ENCODE data around the gene LTBP4. TPM values are rescaled to one million over a fixed set of nuclear protein-coding genes. Genes with fewer than 3 reads are reported as not detected.

The LTBP4 gene
- total RNA-seq, 1 donor from 2014 or later, result 21.6 TPM

DNA sequence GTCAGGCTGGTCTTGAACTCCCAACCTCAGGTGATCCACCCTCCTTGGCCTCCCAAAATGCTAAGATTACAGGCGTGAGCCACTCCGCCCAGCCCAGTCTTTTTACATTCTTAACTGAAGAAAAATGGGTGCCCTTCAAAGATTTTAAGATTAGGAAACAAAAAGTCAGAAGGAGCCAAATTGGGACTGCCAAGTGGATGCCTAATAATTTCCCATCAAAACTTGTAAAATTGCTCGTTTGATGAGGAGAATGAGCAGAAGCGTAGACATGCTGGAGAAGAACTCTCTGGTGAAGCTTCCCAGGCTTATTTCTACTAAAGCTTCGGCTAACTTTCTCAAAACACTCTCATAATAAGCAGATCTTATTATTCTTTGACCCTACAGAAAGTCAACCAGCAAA lies 57.9 kb downstream of the LTBP4 start:
- Histone ChIP-seq H3K4me3 (ENCODE audit: low read depth, low read length) (no peak overlapping the region), H3K36me3 (ENCODE audit: control insufficient read depth, insufficient read depth, low read length) (no peaks in the 10 kb centered on the region), H3K27me3 (ENCODE audit: control insufficient read depth, insufficient read depth, low read length) (no peaks in the 10 kb centered on the region)
- no peak for DNase-seq (ENCODE audit: low read depth)
- TF ChIP-seq, protein P1, sequence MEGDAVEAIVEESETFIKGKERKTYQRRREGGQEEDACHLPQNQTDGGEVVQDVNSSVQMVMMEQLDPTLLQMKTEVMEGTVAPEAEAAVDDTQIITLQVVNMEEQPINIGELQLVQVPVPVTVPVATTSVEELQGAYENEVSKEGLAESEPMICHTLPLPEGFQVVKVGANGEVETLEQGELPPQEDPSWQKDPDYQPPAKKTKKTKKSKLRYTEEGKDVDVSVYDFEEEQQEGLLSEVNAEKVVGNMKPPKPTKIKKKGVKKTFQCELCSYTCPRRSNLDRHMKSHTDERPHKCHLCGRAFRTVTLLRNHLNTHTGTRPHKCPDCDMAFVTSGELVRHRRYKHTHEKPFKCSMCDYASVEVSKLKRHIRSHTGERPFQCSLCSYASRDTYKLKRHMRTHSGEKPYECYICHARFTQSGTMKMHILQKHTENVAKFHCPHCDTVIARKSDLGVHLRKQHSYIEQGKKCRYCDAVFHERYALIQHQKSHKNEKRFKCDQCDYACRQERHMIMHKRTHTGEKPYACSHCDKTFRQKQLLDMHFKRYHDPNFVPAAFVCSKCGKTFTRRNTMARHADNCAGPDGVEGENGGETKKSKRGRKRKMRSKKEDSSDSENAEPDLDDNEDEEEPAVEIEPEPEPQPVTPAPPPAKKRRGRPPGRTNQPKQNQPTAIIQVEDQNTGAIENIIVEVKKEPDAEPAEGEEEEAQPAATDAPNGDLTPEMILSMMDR (IDR thresholded peaks at IDR 0.05; ENCODE audit: insufficient read depth, low read length, severe bottlenecking), result no peak
- no peak for FAIRE-seq

DNA sequence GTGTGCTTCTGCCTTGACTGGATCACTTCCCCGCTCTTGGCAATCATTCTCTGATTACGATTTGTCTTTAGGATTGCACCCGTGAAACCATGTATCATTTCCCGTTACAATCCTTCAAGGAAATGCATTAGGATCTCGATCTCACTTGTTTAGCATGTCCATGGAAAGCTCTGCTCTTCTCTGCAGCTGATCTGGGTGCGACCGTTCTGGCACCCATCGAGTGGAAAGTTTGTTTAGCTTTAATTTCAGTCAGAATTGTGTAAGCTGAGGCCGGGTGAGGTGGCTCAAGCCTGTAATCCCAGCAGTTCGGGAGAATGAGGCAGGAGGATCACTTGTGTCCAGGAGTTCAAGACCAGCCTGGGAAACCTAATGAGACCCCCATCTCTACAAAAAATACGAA lies 58.4 kb downstream of the LTBP4 start:
- no peaks in the 10 kb centered on the region for H3K27me3 ChIP-seq (ENCODE audit: control insufficient read depth, insufficient read depth, low read length)
- FAIRE-seq (no peak), DNase-seq (ENCODE audit: low read depth) (no peak)
- H3K4me3 ChIP-seq (ENCODE audit: low read depth, low read length), result no peak overlapping the region
- TF ChIP-seq, protein P1 (IDR thresholded peaks at IDR 0.05; ENCODE audit: insufficient read depth, low read length, severe bottlenecking), result no peak
- H3K36me3 ChIP-seq (ENCODE audit: control insufficient read depth, insufficient read depth, low read length), result no peaks in the 10 kb centered on the region

DNA sequence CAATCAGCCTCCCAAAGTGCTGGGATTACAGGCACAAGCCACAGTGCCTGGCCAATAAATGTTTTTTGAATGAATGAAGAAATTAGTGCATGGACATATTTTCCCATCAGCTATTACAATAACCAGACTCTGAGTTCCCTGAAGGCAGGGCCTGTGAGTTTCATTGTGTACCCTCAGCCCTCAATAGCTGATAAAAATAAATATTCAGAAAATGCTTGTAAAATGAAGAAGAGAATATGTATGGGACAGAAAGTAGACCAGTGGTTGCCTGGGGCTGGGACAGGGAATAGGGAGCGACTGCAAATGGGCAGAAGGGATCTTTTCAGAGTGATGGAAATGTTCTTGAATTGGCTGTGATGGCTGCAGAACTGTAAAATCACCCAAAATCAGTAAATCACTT lies 60.4 kb downstream of the LTBP4 start:
- TF ChIP-seq, protein P1 (IDR thresholded peaks at IDR 0.05; ENCODE audit: insufficient read depth, low read length, severe bottlenecking), result no peak
- no peaks in the 10 kb centered on the region for H3K27me3 ChIP-seq (ENCODE audit: control insufficient read depth, insufficient read depth, low read length)
- FAIRE-seq, result no peak
- H3K4me3 ChIP-seq (ENCODE audit: low read depth, low read length), result no peak overlapping the region
- no peak for DNase-seq (ENCODE audit: low read depth)
- H3K36me3 ChIP-seq (ENCODE audit: control insufficient read depth, insufficient read depth, low read length), result no peaks in the 10 kb centered on the region

DNA sequence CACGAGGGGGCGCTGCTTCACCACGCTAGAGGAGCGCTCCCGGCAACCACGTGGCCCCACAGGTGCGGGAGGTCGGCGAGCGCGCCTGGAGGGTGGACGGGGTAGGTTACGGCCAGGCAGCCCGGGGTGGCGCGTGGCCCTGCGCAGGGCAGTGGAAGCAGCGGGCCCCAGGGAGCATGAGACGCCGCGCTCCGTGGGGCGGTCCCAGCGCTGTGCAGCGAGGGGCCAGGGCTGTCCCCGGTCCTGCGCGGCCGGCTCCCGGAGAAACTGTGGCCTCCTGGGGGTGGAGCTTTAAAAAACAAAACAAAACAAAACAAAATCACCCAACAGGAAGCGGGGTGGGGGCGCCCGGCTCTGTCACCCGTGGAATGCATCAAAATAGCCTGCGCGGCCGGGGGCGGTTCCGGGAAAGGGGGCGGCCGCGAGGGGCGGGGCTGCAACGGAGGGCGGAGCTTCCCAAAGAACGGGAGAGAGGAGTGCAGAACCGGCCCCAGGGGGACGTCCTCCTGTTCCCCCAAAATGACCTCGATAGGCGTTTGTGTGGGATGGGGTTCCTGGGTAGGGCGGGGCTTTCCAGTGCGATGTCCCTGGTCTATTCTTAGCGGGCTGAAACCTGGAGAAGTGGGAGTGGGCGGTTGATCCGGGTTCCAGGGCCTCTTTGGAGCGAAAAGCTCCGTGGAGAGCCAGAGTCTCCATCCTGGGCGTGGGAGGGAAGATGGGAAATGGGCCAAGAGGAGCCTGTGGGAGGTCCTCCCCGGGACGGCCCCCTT lies 61.9 kb downstream of the LTBP4 start:
- FAIRE-seq, result no peak
- TF ChIP-seq, protein P1 (IDR thresholded peaks at IDR 0.05; ENCODE audit: insufficient read depth, low read length, severe bottlenecking), result peak; percentile 88
- H3K36me3 ChIP-seq (ENCODE audit: control insufficient read depth, insufficient read depth, low read length), result peaks cover 7% of the 10 kb centered on the region
- peak; percentile 56 for DNase-seq (ENCODE audit: low read depth)
- H3K4me3 ChIP-seq (ENCODE audit: low read depth, low read length), result peak overlapping the region; percentile 66
- no peaks in the 10 kb centered on the region for H3K27me3 ChIP-seq (ENCODE audit: control insufficient read depth, insufficient read depth, low read length)

DNA sequence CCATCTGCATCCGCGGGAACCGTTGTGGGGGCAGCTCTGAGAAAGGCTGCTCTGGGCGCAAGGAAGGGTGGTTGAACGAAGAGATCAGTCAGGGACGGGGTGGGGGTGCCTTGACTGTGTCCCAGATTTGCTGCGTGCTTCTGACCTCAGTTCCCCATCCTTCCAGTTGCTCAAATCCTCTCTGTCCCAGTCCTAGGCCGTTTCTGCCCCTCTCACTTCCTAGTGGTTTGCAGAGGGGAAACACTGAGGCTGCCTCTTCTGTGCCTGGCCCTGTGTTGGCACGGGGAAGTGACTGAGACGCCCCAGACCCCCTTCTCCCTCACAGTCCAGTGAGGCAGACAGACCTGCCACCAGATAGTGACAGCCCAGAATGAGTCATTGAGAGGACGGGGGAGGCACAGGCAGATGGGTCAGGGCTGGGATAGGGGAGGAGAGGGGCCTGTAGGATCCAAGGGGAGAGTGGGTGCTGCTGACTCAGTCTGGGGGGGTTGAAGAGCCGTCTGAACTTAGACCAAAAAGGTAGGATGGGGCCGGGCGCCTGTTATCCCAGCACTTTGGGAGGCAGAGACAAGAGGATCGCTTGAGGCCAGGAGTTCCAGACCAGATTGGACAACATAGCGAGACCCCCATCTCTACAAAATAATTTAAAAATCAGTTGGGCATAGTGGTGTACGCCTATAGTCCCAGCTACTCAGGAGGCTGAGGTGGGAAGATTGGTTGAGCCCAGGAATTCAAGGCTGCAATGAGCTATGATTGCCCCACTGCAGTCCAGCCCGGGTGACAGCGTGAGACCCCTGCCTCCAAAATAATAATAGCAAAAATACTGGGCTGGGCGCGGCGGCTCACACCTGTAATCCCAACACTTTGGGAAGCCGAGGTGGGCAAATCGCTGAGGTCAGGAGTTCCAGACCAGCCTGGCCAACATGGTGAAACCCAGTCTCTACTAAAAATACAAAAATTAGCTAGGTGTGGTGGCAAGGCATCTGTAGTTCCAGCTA lies 62.8 kb downstream of the LTBP4 start:
- DNase-seq (ENCODE audit: low read depth), result no peak
- no peaks in the 10 kb centered on the region for H3K27me3 ChIP-seq (ENCODE audit: control insufficient read depth, insufficient read depth, low read length)
- FAIRE-seq, result no peak
- TF ChIP-seq, protein P1 (IDR thresholded peaks at IDR 0.05; ENCODE audit: insufficient read depth, low read length, severe bottlenecking), result no peak
- H3K36me3 ChIP-seq (ENCODE audit: control insufficient read depth, insufficient read depth, low read length), result peaks cover 7% of the 10 kb centered on the region
- peak overlapping the region; percentile 66 for H3K4me3 ChIP-seq (ENCODE audit: low read depth, low read length)

All from bronchial epithelial cell (primary cell).